Left colon (tissue), 2 donors: ENCODE measurements around the gene SAMD8. TPM values are rescaled to one million over a fixed set of nuclear protein-coding genes. Genes with fewer than 3 reads are reported as not detected.
"Not testable (repeated sequence)": the region's sequence is repeated elsewhere in the genome, so short reads cannot be mapped to it uniquely, and the experiment has no call there.

ENCODE experiments used
- ATAC-seq: fragments of 200-7000 bp; cut with Tn5 transposase; one replicate; pipeline ENCODE4 v1.9.1; 2020; ENCODE audit warnings: mild to moderate bottlenecking, moderate library complexity
- DNase-seq, 2 donors: peaks; one replicate each; pipeline ENCODE4 v3.0.0-alpha.2; 2020
- intact Hi-C, 2 donors: fragments of 100-400 bp; cut with DNase I in 1 of 2; cut with micrococcal nuclease in 1 of 2; formaldehyde crosslinking; loops; one replicate each; pipeline versions ENCODE4 v1.11.2 to v1.14.0; 2022; cut with DNase I, micrococcal nuclease
- total RNA-seq, 2 donors: library from RNA; stranded (reverse); fragmentation: NEBNext Ultra II Directional; extraction: Animal tissue kit (Norgen Biotek cat#: 25700); gene quantifications; one replicate each; pipeline ENCODE4 v1.2.1, GENCODE V29; 2021
- donor health status: DM: no; HTN: no; CAD: no.
- donor health status: DM: yes; HTN: yes; CAD: no.

The SAMD8 gene
- total RNA-seq, 2 donors from 2014 or later = 12.0 to 20.3 TPM

DNA sequence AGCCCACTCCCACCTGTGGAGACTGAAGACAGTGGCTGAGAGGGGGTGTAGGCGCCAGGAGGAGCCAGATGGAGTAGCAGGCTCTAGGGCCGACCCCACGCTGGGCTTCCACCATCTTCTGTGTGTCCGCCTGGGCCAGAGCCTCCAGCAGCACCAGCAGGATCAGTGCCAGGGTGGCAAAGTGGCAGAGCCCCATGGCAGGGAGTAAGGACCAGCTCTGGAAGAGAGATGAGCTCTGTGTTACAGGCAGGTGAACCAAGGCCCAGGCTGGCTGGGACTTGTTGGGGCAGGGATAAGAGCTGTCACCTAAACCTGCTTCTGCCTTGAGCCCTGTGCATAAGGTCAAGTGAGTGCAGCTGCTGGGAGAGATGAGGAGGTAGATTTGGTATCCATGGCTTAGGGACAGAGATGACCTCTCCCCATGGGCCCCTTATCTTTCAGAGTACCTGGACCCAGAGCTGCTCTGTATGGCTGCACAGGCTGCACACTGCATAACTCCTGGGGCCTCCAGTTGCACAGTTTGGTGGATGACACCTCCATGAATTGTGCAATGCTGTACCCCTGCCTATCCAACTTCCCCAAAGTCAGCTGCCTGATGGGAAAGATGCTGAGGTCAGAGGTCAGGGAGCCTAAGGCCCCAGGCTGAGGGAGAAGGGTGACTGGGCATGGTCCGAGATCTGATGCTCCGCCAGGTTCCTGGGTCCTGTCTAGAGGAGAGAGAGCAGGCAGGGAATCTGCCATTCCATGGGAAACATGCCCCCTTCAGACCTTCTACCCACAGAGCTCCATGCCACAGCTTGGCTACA, 7.4 kb upstream of the SAMD8 start:
- no peak for DNase-seq
- intact Hi-C loops = loop anchor here in 1 of 2 donors (5.0 kb wide), 1 partner anchor 837 kb away; no protein-coding TSS in a partner anchor
- ATAC-seq = no peak

DNA sequence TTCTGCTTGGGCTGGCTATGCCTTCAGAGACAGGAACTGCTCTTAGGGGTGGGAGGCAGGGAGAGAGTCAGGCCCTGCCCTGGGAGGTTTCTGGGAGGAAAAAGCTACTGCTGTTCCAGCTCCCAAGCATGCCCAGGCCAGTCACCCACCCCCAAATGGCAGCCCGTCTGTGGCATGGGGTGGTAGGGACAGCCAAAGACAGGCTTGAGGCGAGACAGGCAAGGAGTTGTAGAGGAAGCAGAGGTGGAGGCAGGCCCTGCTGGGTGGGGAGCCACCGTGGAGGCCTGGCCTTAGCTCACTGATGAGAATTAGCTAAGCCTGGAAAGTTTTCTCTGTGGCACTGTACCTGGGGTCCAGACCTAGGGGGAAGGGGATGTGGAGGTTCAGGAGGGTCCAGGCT, 6.6 kb upstream of the SAMD8 start:
- ATAC-seq (no peak), DNase-seq (no peak)
- intact Hi-C loops = loop anchor here in 1 of 2 donors (5.0 kb wide), 1 partner anchor 838 kb away; no protein-coding TSS in a partner anchor

DNA sequence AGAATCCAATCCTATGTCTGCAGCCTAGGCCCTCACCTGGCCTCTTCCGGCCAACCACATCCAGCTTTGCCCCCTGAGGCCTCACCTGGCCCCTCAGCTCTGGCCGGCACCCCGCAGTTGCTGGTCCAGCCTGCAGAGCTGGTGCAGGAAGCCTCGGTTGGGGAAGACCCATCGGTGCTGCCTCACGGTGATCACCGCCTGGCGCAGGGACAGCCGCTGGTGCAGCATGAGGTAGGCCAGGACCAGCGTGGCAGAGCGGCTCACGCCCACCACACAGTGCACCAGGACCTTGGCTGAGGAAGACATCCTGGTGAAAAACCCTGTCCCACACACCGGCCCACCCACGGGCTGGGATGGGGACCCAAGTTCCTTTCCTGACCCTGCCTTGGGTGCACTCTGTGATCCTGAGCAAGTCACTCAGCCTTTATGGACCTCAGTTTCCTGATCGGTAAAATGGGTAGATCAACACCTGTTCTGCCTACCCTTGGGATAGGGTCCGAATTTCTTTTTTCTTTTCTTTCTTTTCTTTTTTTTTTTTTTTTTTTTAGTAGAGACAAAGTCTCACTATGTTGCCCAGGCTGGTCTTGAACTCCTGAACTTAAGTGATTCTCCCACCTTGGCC, 5.8 kb upstream of the SAMD8 start:
- ATAC-seq (no peak), DNase-seq (no peak)
- intact Hi-C loops = no loop called here

DNA sequence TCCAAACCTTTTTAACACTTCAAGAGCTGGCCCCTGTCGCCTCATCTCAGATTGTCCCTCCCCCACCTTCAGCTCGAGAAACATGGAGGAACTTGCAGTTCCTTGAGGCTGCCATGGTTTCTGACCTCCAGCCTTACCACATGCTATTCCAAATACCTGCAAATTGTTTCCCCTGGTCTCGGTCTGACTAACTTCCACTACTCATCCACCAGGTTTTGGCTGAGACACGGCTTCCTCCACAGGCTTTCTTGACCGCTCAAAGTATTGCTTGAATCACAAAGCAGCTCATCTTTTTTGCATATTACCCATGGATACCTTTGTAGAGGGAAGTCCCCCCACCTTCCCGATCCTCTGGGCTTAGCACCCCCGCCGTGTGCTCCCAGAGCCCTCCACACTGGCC, 5.2 kb upstream of the SAMD8 start:
- intact Hi-C loops = no loop called here
- ATAC-seq = no peak
- DNase-seq = no peak

DNA sequence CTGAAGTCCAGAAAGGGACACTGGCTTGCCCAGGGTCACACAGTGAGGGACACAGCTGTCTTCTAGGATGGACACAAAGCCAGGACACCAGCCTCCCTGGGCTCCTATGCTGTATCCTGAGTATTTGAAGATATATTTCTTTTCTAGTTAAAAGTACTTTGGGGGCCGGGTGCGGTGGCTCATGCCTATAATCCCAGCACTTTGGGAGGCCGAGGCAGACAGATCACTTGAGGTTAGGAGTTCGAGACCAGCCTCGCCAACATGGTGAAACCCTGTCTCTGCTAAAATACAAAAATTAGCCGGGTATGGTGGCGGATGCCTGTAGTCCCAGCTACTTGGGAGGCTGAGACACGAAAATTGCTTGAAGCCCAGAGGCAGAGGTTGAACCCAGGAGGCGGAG, 4.6 kb upstream of the SAMD8 start:
- DNase-seq, ATAC-seq, intact Hi-C loops: not testable (repeated sequence)

DNA sequence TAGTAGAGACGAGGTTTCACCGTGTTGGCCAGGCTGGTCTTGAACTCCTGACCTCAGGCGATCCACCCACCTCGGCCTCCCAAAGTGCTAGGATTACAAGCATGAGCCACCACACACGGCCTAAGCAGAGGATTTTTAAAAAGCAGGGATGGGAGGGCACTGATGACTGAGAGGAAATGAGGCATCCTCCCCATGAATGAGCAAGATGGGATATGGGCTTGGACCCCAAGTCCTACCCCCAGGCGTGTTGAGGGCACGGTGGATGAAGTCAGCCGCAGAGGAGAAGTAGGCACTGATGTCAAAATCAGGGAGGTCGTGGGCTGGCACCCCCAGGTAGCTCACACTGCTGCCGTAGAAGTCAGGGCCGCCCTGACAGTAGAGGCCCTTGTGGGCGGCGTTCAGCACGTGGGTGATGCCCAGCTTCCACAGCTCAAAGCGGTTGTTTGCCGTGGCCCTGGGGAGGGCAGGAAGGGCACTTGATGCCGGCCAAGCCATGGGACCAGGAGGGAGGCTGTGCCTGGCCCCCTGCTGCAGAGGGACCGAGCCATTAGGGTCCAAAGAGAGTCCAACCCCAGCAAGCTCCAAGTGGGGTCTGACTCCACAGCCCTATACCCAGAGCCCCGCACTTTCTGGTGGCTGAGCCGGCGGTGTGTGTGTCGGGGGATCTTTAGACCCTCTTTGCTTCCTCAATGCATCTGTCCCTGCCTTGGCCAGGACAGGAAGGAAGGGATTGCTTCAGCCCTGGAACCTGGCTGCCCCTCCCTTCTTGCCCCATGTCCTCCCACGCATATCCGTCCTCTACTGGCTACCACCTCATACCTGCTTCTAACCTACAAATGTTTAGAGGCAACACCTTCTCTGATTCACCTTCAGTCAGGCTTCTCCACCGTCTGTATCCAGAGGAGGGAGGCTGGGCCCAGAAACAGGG, 3.4 kb upstream of the SAMD8 start:
- ATAC-seq = no peak
- no peak for DNase-seq
- intact Hi-C loops = no loop called here

DNA sequence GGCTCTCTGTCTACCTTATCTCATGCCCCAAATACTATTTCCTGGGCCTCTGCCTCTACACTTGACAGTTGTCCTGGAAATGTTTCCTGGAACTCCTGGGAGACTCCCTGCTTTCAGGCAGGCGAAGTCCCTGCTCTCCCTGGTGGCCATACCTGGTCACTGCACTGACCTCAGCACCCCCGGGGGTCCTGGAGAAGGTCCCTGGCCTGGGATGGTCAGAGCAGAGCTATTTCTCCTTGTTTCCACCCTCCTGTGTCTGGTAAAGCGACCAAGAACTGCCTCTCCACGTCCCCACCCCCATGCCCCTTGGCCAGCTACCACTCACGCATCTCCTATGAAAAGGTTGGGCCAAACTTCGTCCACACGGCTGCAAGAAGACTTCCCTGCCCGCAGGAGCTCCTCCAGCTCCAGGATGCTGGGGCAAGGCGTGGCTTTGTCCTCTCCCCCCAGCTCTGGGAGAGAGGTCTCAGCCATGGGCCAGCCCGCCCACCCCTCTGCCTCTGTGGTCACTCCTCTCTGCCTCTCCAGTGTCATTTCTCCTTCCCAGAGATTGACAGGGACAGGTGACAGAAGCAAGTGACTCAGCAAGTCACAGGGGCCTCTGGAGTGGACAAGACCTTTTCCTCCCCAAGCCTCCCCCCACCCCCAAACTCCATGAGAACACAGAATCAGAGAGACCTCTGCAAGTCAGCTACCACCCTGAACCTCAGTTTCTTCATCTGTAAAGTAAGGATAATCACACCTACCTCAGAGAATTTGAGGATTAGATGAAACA, 2.6 kb upstream of the SAMD8 start:
- ATAC-seq (no peak), DNase-seq (peak in 1 of 2 donors; percentile 37)
- intact Hi-C loops = no loop called here

DNA sequence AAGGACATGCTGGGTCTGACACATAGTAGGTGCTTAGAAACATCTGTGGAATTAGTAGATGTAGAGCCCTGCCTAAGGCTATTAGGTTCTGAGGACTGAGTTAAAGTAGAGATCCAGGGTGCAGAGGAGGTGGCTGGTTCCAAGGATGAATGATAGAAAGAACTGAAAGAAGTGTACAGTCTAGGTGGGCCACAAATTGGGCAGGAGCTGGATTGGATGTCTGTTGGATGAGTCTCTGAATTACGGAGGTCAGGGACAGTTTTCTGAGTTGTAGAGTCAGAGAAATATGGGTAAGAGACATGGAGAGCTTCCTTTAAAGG, 2.0 kb upstream of the SAMD8 start:
- ATAC-seq = no peak
- DNase-seq = no peak

DNA sequence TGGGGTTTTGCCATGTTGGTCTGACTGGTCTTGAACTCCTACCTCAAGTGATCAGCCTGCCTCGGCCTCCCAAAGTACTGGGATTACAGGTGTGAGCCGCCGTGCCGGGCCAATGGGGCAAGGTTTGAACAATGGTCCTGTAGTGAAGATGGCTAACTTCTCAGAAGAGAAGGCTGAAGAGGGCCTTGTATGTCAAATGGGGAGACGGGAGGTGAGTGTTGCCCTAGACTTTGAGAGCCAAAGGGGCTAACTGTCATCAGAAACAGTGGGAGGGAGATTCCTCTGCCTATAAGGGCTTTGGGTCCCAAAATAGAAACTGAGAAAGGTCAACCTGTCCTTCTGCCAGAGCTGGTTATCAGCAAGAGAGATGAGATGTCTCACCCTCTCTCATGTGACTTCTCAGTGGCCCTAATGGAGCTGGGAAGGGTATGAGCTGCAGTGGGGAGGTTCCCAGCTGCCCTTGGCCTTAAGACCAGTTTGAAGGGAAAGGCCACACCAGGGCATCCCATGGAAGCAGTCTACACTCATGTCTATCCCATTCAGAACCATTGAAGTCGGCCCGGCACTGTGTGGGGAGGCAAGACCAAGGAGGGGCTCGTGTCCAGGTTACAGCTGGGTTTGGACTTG, 1.3 kb upstream of the SAMD8 start:
- ATAC-seq = no peak
- intact Hi-C loops = loop anchor here in 1 of 2 donors (5.0 kb wide), 1 partner anchor 127 kb away; the partner anchor contains the start of gene COMTD1
- no peak for DNase-seq

More for the DNA sequence above, 2.0 kb upstream of the SAMD8 start:
- intact Hi-C loops = no loop called here

DNA sequence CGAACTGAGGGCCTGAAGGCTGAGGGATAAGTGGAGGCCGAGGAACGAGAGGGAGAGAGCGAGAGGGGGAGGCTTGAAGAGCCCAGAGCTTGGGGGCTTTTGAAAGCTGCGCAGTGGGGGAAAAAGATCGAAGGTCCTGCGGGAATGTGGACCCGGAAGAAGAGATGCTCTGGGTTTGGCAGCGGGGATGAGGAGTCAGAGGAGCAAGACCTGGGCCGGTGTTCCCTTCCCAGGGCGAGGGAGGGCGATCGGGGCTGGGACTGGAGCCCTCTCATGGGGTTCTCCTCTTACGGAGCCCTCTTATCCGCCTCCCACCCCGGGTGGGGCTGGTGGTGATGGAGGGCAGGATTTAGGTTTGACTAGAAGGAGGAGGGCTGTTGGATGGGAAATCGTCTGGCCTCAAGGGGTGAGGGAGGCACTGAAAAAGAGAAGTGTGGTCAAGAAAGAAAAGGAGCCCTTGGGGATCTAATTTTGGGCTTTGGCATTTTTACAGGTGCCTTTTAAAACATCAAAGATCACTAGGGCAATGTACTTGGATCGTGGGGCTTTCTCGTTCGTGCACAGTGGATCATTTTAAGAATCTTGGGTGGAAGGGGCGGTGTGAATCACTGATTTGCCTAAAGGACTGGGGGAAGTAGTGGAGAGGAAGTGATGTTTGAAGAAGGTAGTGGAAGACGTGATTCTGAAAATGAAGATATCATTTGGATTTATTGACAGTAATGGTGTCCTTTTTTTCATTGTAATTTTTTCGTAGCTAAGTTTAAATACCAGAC, 637 bp downstream of the SAMD8 start:
- DNase-seq = peak; percentile 56 to 63
- ATAC-seq = peak; percentile 55
- intact Hi-C loops = loop anchor here in 1 of 2 donors (5.0 kb wide), 1 partner anchor 125 kb away; the partner anchor contains the start of gene COMTD1

DNA sequence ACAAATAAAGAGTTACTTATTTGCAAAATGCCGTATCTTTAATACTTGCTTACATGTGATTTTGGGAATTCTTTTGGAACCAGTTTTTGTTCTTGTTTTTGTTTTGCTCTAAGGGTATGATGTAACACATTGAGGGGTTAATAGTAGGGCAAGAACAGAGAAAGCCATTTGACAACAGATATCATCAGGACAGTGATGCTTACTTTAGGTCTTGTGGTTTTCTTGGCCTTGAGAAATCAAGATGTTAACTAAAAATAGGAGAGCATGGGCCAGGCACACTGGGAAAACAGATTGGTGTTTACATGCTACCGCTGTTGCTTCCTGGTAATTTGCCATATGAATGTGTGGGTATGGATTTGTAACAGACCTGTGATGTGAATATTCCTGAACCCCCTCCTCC, 3.7 kb downstream of the SAMD8 start:
- intact Hi-C loops = loop anchor here in 1 of 2 donors (5.0 kb wide), 1 partner anchor 112 kb away; no protein-coding TSS in a partner anchor
- DNase-seq (no peak), ATAC-seq (no peak)

DNA sequence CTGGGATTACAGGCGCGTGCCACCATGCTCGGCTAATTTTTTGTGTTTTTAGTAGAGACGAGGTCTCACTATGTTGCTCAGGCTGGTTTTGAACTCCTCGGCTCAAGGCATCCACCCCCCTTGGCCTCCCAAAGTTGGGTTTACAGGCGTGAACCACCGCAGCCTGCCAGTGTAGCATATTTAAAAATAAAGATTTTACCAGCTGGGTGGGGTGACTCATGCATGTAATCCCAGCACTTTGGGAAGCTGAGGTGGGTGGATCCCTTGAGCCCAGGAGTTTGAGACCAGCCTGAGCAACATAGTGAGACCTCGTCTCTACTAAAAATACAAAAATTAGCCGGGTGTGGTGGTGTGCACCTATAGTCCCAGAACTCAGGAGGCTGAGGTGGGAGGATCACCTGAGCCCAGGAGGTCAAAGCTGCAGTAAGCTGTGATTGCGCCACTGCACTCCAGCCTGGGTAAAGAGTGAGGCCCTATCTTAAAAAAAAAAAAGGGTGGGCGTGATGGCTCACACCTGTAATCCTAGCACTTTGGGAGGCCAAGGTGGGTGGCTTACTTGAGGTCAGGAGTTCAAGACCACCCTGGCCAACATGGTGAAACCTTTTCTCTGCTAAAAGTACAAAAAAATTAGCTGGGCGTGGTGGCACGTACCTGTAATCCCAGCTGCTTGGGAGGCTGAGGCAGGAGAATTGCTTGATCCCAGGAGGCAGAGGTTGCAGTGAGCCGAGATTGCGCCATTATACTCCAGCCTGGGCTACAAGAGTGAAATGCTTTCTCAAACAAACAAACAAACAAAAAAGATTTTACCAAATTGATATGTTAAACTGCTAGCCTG, 5.7 kb downstream of the SAMD8 start:
- not testable (repeated sequence) for ATAC-seq, DNase-seq

DNA sequence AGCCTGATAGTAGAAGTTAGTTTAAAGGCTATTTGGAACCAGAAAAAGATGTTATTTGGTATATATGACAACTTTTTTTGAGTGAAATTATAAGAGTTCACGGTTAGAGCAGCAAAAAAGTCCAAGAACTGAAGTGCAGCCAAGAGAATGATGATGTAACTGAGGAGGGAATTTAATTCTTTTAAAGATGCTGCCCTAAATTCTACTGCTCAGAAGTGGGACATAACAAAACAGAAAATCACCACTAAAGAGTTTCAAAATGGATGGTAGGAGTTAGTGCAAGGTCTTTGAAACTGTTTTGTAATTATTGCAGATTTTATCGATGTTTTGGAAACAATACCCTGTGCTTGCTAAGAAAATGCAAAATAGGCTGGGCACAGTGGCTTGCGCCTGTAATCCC, 6.5 kb downstream of the SAMD8 start:
- DNase-seq (no peak), ATAC-seq (no peak)
- intact Hi-C loops = loop anchor here in 1 of 2 donors (5.0 kb wide), 1 partner anchor 109 kb away; no protein-coding TSS in a partner anchor

More for the DNA sequence above, 5.7 kb downstream of the SAMD8 start:
- intact Hi-C loops = loop anchor here in 1 of 2 donors (5.0 kb wide), 1 partner anchor 110 kb away; no protein-coding TSS in a partner anchor

DNA sequence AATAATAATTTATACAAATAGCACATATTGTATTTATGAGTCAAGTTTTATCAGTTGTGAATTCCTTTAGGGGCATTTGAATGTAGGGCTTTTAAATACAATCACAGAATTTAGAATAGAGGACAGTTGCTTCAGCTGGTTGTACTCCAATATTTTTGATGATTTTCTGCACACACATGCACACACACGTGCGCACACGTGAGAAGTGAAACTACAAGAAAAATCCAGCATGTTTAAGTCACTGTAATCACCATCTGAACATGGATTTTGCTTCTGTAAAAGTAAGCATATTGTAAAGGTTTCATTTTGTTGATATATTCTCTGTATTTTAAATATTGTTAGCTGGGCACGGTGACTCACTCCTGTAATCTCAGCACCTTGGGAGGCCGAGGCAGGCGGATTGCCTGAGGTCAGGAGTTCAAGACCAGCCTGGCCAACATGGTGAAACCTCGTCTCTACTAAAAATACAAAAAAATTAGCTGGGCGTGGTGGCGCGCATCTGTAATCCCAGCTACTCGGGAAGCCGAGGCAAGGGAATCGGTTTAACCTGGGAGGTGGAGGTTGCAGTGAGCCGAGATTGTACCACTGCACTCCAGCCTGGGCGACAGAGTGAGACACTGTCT, 8.1 kb downstream of the SAMD8 start:
- intact Hi-C loops = loop anchor here in 1 of 2 donors (5.0 kb wide), 1 partner anchor 108 kb away; no protein-coding TSS in a partner anchor
- not testable (repeated sequence) for ATAC-seq, DNase-seq

DNA sequence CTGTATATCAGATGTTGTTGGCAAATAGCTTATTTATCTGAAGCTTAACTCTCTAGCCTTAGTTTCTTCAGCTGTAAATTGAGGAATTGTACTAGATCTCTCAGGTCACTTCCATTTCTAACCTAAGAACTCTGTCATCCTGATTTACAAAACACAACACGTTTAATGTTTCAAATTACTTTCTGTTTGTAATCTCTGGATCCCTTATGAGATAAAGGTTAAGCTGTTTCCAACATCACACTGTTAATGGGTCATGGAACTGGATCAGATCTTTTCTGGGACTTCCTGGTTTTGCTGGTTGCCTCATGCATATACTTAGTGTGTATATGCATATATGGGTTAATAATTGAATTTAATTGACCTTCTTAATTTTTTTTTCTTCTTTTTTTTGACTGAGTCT, 9.9 kb downstream of the SAMD8 start:
- DNase-seq (no peak), ATAC-seq (no peak)
- intact Hi-C loops = no loop called here

DNA sequence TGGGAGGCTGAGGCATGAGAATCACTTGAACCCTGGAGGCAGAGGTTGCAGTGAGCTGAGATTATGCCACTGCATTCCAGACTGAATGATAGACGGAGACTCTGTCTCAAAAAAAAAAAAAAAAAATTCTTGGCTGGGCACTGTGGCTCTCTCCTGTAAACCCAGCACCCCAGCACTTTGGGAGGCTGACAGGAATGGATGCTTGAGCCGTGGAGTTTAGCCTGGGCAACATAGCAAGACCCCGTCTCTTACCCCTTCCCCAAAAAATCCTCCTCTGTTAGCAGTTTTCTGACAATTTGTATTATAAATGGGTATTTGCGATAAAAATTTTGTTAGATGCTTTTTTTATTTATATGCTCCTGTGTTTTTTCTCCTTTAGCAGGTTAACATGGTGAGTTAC, 11.0 kb downstream of the SAMD8 start:
- ATAC-seq = no peak
- intact Hi-C loops = no loop called here
- DNase-seq = no peak
